ENCODE measurements around the gene ERF. TPM values are rescaled to one million over a fixed set of nuclear protein-coding genes. Genes with fewer than 3 reads are reported as not detected.

Gene ERF
- total and polyA plus RNA-seq, 4 donors = 8.7 to 21.0 (median 13.8) TPM

- TF ChIP-seq MAX (IDR thresholded peaks at IDR 0.05) (no peak), HNF4A (conservative IDR thresholded peaks at IDR 0.05) (no peak), RAD21 (IDR thresholded peaks at IDR 0.05) (no peak), EGR1 (IDR thresholded peaks at IDR 0.05; ENCODE audit: low read depth in 2 of 2) (no peak), SP1 (IDR thresholded peaks at IDR 0.05) (no peak), CTCF (IDR thresholded peaks at IDR 0.05; ENCODE audit: low read depth, low read length, missing input control) (no peak), HNF4G (IDR thresholded peaks at IDR 0.05) (no peak), FOXA2 (IDR thresholded peaks at IDR 0.05) (no peak), FOXA1 (IDR thresholded peaks at IDR 0.05) (no peak), ZBTB33 (IDR thresholded peaks at IDR 0.05) (no peak), REST (IDR thresholded peaks at IDR 0.05) (no peak), JUND (IDR thresholded peaks at IDR 0.05) (no peak), NR2F2 (IDR thresholded peaks at IDR 0.05) (no peak), TAF1 (conservative IDR thresholded peaks at IDR 0.05) (no peak)
- H3K4me1 ChIP-seq (ENCODE audit: control insufficient read depth in 4 of 4, insufficient read depth in 4 of 4, low read length in 3 of 4) = peaks cover 16 to 47% (median 33%) of the 10 kb centered on the region in 4 donors
- H3K9me3 ChIP-seq (ENCODE audit: control insufficient read depth in 4 of 4, low read length in 3 of 4) = no peaks in the 10 kb centered on the region
- 69% methylated on average over 4 of the region's 4 CpGs for WGBS
- no peaks in the 10 kb centered on the region for H3K27me3 ChIP-seq (ENCODE audit: control insufficient read depth in 4 of 4, insufficient read depth in 4 of 4, low read length in 3 of 4)
- no peak for DNase-seq (ENCODE audit: low spot score)
- H3K9ac ChIP-seq (ENCODE audit: low read depth in 1 of 2, low read length in 2 of 2) = no peak overlapping the region
- peaks cover 0 to 12% (median 5%) of the 10 kb centered on the region in 4 donors for H3K36me3 ChIP-seq (ENCODE audit: control insufficient read depth in 4 of 4, insufficient read depth in 3 of 4, low read depth in 1 of 4, low read length in 3 of 4)
- H3K27ac ChIP-seq (ENCODE audit: low read depth in 1 of 2, low read length in 2 of 2) = peak overlapping the region; percentile 44 to 68
- no peak overlapping the region for H3K4me3 ChIP-seq (ENCODE audit: low read depth in 1 of 3, low read length in 3 of 3)
Observed at GRCh38 chr19:42251572-42252358, 3.2 kb downstream of the ERF start.

Measured in liver (tissue), 9 donors.